ENCODE results near the gene PLXNA2.

- no peak for TF ChIP-seq CTCF (conservative IDR thresholded peaks at IDR 0.05; ENCODE audit: low read depth, low read length)
- no peak for TF ChIP-seq EZH2 (IDR thresholded peaks at IDR 0.05; ENCODE audit: borderline replicate concordance, low read depth, low read length, poor library complexity, severe bottlenecking)
These were observed 212.8 kb downstream of the PLXNA2 start for GRCh38 chr1:208031316-208031931.
